GM21737 (cell line): ENCODE data around the gene PARP3.
"Not testable (repeated sequence)": the region's sequence is repeated elsewhere in the genome, so short reads cannot be mapped to it uniquely, and the experiment has no call there.

Experiments
- ATAC-seq: cut with Tn5 transposase; IDR thresholded peaks from one replicate; pipeline ENCODE4 v1.9.1; 2021; ENCODE audit warnings: mild to moderate bottlenecking, moderate library complexity; ENCODE audit not compliant: unreplicated experiment

The PARP3 gene

DNA sequence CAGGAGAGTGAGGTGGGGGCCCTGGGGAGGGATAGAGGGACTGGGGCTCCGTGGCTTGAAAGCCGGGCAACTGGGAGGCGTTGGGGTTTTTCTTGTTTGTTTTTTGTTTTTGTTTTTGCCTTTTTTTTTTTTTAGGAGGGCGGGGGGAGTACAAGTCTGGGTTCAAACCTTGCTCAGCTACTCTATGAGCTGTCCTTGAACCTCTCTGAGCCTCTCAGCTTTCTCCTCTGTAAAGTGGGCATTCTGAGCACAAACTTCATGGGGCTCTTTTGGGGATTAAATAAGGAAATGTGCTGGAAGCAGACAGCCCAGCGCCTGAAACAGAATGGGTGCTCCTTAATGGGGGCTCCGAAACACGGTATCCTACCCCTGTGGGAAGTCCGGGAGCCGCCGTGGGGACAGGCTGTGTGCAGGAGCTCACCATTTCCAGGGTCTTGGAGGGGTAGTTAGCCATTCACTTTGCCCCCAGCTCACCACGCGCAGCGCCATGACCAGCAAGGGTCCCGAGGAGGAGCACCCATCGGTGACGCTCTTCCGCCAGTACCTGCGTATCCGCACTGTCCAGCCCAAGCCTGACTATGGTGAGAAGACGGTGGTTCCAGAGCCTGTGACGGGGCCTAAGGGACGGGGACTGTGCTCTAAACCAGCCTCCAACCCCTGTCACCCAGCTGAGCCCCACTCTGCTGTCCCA, 41.6 kb downstream of the PARP3 start:
- ATAC-seq = no peak

DNA sequence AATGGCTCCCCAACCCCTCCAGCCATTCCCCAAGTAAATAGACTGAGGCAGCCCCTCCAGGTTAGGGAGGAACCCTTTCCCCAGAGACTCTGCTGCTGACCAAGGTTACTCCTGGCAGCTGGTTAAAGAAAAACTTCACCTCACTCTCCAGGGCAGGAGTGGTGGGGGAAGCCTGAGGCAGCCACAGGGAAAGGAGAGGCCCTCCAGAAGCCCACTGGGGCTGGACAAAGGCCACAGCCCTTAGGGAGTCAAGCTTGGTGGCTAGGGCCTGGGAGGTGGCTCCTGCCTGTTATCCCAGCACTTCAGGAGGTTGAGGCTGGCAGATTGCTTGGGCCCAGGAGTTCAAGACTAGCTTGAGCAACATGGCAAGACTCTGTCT, 42.1 kb downstream of the PARP3 start:
- ATAC-seq = no peak

DNA sequence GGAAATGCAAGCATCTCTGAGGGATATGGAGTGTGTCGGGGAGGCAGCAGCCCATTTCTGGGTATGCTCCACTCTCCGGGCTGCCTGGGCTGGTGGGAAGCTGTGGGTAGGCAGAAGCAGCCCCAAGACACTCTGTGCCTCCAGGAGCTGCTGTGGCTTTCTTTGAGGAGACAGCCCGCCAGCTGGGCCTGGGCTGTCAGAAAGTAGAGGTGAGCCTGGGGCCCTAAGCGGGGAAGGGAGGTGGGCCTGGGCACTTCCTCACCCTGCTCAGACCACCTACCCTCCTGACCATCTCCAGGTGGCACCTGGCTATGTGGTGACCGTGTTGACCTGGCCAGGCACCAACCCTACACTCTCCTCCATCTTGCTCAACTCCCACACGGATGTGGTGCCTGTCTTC, 42.9 kb downstream of the PARP3 start:
- no peak for ATAC-seq

DNA sequence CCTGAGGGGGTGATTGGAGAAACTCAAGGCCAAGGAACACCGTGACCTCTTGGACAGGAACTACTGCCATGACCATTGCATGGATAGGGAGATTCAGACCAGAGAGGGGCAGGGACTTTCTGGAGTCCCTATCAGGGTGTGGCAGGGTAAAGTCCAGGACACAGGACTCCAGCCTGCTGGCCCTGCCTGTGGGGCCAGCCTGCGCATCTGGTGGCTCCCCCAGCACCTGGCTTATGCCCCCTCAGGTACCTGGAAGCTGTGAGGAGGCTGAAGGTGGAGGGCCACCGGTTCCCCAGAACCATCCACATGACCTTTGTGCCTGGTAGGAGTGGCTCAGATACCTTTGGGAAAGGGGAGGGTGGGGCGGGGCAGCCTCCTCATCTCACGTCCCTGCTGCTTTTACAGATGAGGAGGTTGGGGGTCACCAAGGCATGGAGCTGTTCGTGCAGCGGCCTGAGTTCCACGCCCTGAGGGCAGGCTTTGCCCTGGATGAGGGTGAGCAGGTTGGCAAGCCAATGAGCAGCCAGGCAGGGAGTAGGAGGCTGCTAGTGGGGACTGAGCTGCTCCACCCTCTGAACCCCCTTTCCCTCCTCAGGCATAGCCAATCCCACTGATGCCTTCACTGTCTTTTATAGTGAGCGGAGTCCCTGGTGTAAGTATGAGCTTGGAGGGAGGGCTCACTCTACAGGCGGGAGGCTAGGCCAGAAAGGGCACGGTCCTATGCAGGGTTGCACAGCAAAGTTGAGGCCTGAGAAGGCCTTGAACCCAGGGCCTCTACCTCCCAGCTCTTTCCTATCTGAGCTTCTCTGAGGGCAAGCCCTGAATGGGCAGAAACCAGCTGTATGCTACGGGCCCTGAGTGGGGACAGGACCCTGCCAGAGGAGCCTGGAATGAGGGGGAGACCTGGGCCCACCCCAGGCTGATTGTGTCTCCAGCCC, 44.1 kb downstream of the PARP3 start:
- ATAC-seq = no peak

DNA sequence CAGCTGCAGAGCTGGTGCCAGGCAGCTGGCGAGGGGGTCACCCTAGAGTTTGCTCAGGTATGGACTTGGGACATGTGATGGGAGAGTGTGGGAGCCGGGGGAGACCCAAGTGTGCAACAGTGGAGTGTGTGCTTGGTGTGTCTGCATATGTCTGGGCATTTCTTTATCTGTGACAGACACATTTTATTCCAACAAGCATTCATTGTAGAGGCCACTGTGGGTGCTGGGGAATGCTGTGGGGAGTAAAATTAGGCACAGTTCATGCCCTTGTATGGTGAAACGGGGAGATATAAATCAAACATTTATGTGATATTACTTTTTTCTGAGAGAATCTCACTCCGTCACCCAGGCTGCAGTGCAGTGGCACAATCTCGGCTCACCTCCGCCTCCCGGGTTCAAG, 45.4 kb downstream of the PARP3 start:
- ATAC-seq = no peak

DNA sequence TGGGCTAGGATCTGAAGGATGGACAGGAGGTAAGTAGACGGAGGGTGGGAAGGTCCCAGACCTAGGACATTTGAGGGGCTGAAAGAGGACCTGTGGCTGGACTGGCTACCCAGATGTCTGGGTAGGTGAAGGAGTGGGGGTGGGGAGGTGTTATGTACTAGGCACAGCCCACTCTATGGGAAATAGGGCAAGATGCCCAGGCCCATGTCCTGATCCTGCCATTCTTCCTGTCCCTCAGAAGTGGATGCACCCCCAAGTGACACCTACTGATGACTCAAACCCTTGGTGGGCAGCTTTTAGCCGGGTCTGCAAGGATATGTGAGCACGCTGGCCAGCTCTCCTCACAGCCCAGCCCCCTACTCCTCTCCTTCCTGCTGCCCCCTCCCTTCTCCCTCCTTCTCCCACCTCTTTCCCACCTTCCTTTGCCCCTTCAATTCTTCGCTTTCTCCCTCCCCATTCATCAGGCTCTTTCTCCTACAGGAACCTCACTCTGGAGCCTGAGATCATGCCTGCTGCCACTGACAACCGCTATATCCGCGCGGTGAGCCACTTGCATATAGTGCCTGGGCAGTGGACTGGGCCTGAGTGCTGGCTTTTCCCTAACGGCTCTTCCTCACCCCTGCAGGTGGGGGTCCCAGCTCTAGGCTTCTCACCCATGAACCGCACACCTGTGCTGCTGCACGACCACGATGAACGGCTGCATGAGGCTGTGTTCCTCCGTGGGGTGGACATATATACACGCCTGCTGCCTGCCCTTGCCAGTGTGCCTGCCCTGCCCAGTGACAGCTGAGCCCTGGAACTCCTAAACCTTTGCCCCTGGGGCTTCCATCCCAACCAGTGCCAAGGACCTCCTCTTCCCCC, 46.4 kb downstream of the PARP3 start:
- ATAC-seq = no peak

DNA sequence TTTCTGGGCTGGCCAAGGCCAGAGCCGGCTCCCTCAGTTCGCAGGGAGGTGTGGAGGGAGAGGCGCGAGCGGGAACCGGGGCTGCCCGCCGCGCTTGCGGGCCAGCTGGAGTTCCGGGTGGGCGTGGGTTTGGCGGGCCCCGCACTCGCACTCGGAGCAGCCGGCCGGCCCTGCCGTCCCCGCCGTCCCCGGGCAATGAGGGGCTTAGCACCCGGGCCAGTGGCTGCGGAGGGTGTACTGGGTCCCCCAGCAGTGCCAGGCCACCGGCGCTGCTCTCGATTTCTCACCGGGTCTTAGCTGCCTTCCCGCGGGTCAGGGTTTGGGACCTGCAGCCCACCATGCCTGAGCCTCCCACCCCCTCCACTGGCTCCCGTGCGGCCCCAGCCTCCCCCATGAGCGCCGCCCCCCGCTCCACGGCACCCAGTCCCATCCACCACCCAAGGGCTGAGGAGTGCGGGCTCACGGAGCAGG, 48.4 kb downstream of the PARP3 start:
- ATAC-seq = not testable (repeated sequence)

DNA sequence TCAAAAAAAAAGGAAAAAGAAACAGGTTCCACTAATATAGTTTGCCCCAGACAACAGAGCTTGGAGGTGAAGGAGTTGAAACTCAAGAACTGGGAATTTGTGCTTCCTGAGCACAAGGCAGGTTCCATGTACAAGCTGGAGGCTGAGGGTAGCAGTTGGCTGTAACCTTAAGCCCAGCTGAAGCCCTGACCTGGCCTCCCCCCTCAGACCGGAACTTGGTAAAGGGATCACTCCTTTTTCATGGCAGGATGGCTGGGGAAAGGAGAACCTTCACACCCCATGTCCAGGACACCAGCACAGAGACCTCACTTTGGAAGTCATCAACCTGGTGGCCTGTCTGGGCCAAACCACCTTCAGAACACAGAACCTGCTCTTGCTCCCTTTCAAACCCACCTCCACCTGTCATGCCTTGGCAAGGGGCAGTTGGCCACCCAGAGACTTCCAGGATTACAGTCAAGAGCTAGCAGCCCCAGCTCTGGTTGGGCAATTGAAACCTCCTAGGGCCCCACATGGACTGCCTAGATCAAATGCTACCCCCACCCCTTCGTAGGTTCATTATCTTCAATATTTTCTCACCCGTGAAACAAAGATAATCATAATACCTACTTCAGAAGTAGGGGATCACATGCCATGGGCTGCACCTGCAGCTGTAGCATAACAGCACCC, 50.0 kb downstream of the PARP3 start:
- no peak for ATAC-seq

DNA sequence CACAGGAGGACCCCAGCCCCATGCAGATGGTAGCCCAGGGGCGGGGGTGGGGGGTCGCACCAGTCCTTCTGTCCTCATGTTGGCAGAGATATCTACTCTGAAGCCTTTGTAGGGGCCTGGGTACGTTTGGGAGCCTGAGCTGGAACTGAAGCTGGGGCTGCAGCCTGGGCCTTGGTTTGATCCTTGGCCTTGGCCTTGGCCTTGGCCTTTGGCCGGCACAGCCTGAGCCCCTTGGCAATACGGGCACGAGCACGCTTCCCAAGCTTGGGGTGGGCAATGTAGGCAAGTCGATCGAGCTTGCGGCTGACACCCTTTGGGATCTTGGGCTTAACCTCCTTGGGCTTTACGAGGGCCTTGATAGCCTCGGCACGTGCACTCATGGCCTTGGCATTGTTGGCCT, 51.5 kb downstream of the PARP3 start:
- not testable (repeated sequence) for ATAC-seq

DNA sequence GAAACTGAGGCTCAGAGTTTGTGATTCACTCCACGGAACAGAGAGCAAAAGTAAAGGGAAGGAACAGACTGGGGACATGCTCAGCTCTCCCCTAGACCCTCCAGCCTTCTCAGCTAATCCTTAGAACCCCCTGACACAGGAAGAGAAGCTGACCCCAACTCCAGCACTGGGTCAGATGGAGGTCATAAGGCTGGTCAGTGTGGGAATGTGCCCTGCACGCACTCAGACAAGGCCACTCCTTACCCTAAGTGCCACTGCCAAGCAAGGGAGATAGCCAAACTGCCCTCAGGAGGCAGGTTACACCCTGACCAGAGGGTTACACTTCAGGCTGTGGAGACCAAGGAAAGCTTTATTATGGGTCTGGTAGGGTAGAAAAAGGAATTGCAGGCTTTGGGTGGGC, 52.4 kb downstream of the PARP3 start:
- ATAC-seq = no peak

DNA sequence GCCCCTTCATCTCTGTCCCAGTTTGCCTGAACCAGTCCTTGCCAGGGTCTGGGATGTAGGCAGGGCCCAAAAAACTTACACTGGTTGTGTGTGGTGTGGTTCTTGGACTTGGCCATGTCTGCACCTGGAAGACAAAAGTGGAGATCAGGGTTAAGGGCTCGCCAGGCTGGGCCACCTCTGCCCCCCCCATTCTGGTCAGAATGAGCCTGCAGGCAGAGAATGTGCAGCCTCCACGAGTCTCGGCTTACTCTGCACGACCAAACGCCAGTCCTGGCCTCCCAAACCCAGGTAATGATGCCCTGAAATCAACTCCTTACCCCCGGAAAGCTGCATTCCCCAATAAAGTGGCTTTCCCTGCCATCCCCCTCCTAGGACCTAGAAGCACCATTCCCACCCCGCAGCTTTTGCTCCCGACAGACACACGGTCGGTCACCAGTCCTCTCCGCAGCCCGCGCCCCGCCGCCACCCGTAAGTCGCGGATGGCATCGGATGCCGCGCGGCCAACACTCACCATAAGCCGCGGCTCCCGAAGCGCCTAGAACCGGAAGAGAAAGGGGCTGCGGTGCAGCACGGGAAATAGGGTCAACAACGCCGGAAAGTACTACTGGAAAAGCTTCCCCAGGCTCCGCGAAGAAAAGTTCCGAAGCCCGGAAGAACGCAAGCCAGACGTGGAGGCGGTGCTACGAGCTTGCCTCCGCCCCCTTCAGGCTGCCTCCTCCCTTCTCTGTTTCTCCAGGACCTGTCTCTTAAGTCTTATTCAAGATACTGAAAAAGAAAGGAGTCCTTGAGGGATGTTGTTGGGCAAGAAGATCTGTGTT, 53.4 kb downstream of the PARP3 start, which contains the start of gene RPL29:
TSS of gene RPL29 (minus strand) at position 550 of the 818 bp plus-strand sequence. CDS start at position 116, 434 bp downstream.
- peak; percentile 83 for ATAC-seq

DNA sequence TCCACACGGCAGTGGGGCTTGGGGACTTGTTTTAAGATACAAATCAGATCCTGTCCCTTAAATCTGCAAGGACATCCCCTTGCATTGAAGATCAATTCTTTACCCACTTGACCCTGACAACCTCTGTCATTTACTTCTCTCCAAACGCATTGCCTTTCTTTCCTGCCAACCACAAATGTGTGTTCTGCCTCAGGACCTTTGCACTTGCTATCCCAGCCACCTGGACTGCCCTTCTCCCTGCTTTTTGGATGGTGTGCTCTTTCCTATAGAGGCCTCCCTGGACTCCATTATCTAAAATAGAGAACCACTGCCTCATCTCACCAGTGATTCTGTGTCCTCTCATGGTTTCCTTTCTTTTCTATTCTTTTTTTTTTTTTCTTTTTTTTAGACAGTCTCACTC, 55.0 kb downstream of the PARP3 start:
- ATAC-seq = no peak

DNA sequence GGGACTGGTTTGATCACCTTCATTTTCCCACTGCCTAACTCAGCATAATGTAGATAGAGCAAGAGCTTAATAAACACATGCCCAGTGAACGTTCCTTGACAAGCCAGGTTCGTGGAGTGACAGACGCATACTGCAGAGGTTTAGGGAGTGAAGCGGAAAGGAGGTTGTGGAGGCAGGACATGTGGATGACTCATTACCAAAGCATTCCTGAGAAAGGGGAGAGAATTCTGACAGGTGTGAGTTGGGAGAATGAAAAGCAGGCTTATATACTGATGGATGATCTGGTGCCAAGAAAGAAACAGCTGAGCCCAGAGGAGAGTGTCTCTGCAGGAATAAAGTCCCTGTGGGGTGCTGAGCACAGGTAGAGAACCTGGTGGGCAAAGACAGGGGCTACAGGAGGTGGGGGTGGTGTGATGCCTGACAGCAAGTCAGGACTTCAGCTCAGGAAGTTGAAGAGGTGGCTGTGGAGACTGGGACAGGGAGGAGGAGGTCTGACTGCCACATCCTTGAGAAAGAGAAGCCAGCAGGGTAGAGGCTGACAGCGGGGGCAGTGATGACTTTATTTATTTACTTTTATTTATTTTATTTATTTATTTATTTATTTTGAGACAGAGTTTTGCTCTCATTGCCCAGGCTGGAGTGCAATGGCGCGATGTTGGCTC, 55.9 kb downstream of the PARP3 start:
- ATAC-seq = no peak
